Measurements from ENCODE around the gene SH3BP4. TPM values are rescaled to one million over a fixed set of nuclear protein-coding genes. Genes with fewer than 3 reads are reported as not detected.

The SH3BP4 gene
- total RNA-seq, 1 donor from 2014 or later: 5.5 TPM

- DNase-seq: no peak
These were observed 15.5 kb downstream of the SH3BP4 start for GRCh38 chr2:234967201-234967869.

GRCh38 chr2:234967870-234968208, 16.0 kb downstream of the SH3BP4 start:
- DNase-seq: no peak

GRCh38 chr2:234968631-234969305, 17.0 kb downstream of the SH3BP4 start:
- DNase-seq: no peak

- DNase-seq: no peak
These were observed 17.7 kb downstream of the SH3BP4 start for GRCh38 chr2:234969306-234970098.

- no peak for DNase-seq
These were observed 18.3 kb downstream of the SH3BP4 start for GRCh38 chr2:234970099-234970440.

GRCh38 chr2:234970477-234970882, 18.7 kb downstream of the SH3BP4 start:
- DNase-seq: no peak

GRCh38 chr2:234971496-234971895, 19.7 kb downstream of the SH3BP4 start:
- DNase-seq: no peak

- DNase-seq: no peak
These were observed 21.2 kb downstream of the SH3BP4 start for GRCh38 chr2:234973008-234973407.

GRCh38 chr2:234974501-234975385, 22.9 kb downstream of the SH3BP4 start:
- DNase-seq: no peak

- DNase-seq: no peak
These were observed 23.8 kb downstream of the SH3BP4 start for GRCh38 chr2:234975611-234976010.

GRCh38 chr2:234976479-234977227, 24.8 kb downstream of the SH3BP4 start:
- DNase-seq: no peak

- DNase-seq: no peak
These were observed 25.4 kb downstream of the SH3BP4 start for GRCh38 chr2:234977228-234977679.

- DNase-seq: no peak
These were observed 26.8 kb downstream of the SH3BP4 start for GRCh38 chr2:234978466-234979203.

GRCh38 chr2:234979204-234980167, 27.7 kb downstream of the SH3BP4 start:
- DNase-seq: no peak

- DNase-seq: no peak
These were observed 28.8 kb downstream of the SH3BP4 start for GRCh38 chr2:234980451-234981187.

- DNase-seq: no peak
These were observed 29.6 kb downstream of the SH3BP4 start for GRCh38 chr2:234981197-234982095.

- no peak for DNase-seq
These were observed 30.4 kb downstream of the SH3BP4 start for GRCh38 chr2:234982096-234982834.
